ENCODE results near the gene CR1L.

GRCh38 chr1:207745839-207746767, 101.2 kb downstream of the CR1L start:
- no peak for TF ChIP-seq POLR2AphosphoS5 (IDR thresholded peaks at IDR 0.05; ENCODE audit: low read depth)
- TF ChIP-seq CTCF (conservative IDR thresholded peaks at IDR 0.05; ENCODE audit: low read depth in 2 of 2): no peak
- TF ChIP-seq EZH2 (IDR thresholded peaks at IDR 0.05; ENCODE audit: low read depth, unreplicated experiment): no peak
- TF ChIP-seq EZH2phosphoT487 (IDR thresholded peaks at IDR 0.05; ENCODE audit: unreplicated experiment): no peak
- no peak for TF ChIP-seq CREB1 (CRISPR knock-in tag; IDR thresholded peaks at IDR 0.05; ENCODE audit: low read depth)
- no peak for TF ChIP-seq REST (IDR thresholded peaks at IDR 0.05; ENCODE audit: unreplicated experiment)
- TF ChIP-seq JUNB (IDR thresholded peaks at IDR 0.05; ENCODE audit: unreplicated experiment): no peak
- no peak for TF ChIP-seq NANOG (IDR thresholded peaks at IDR 0.05; ENCODE audit: borderline replicate concordance)
- TF ChIP-seq STAT1 (IDR thresholded peaks at IDR 0.05; ENCODE audit: unreplicated experiment): no peak
- TF ChIP-seq ETS1 (IDR thresholded peaks at IDR 0.05): no peak
